Smooth muscle cell (in vitro differentiated cells): ENCODE results near the gene SLC25A41. TPM values are rescaled to one million over a fixed set of nuclear protein-coding genes. Genes with fewer than 3 reads are reported as not detected.

ENCODE experiments used
- DNase-seq: peaks from one replicate; lab custom pipeline; 2025; ENCODE audit not compliant: unreplicated experiment; lab: John Stamatoyannopoulos, UW
- H2AFZ ChIP-seq: fragments of 200-600 bp; sonication (generic); 2 replicates; pipeline ENCODE4 v1.6.0; 2016; ENCODE audit warnings: antibody characterized with exemption, low read depth, mild to moderate bottlenecking
- H3F3A ChIP-seq: fragments of 200-600 bp; sonication (generic); 2 replicates; pipeline ENCODE4 v1.6.0; 2017; ENCODE audit warnings: antibody characterized with exemption, low read depth
- H3K27ac ChIP-seq: fragments of 200-600 bp; sonication (generic); 2 replicates; pipeline ENCODE4 v1.5.1; 2016; ENCODE audit warnings: low read depth, mild to moderate bottlenecking
- H3K27me3 ChIP-seq: fragments of 200-600 bp; sonication (generic); 2 replicates; pipeline ENCODE4 v1.6.1; 2016; ENCODE audit warnings: low read depth, mild to moderate bottlenecking
- H3K36me3 ChIP-seq: fragments of 200-600 bp; sonication (generic); 2 replicates; pipeline ENCODE4 v1.5.1; 2016; ENCODE audit warnings: low read depth
- H3K4me1 ChIP-seq: fragments of 200-600 bp; sonication (generic); 2 replicates; pipeline ENCODE4 v1.5.1; 2016; ENCODE audit warnings: low read depth
- H3K4me2 ChIP-seq: fragments of 200-600 bp; sonication (generic); 2 replicates; pipeline ENCODE4 v1.6.0; 2016; ENCODE audit warnings: mild to moderate bottlenecking
- H3K4me3 ChIP-seq: fragments of 200-600 bp; sonication (generic); 2 replicates; pipeline ENCODE4 v1.5.1; 2016; ENCODE audit warnings: mild to moderate bottlenecking
- H3K79me2 ChIP-seq: fragments of 200-600 bp; sonication (generic); 2 replicates; pipeline ENCODE4 v1.6.0; 2016; ENCODE audit warnings: low read depth, mild to moderate bottlenecking
- H3K9ac ChIP-seq: fragments of 200-600 bp; sonication (generic); 2 replicates; pipeline ENCODE4 v1.6.0; 2016; ENCODE audit warnings: low read depth
- H3K9me3 ChIP-seq: fragments of 200-600 bp; sonication (generic); replicated peaks from 2 replicates; pipeline ENCODE4 v1.5.1; 2016; ENCODE audit warnings: low read depth
- H4K20me1 ChIP-seq: fragments of 200-600 bp; sonication (generic); 2 replicates; pipeline ENCODE4 v1.6.0; 2016; ENCODE audit warnings: low read depth
- WGBS: methylation state at CpG from one replicate; pipeline ENCODE4 v1.1.7; 2016; ENCODE audit warnings: low lambda C conversion rate; 5-methylcytosine and 5-hydroxymethylcytosine counted together
- polyA plus RNA-seq: library from polyadenylated mRNA; unstranded; fragments of >200 nt; fragmentation: Nextera tagmentation; extraction: Ambion mirVana; gene quantifications from 2 replicates; pipeline ENCODE4 v1.2.1, GENCODE V29; 2016
- total RNA-seq: library from RNA; depleted of rRNA; stranded (reverse); fragments of >200 nt; gene quantifications from 2 replicates; pipeline ENCODE4 v1.2.3, GENCODE V29; 2014
- TF ChIP-seq, protein P1 (sequence below): fragments of 200-600 bp; sonication (generic); IDR thresholded peaks from 2 replicates; pipeline ENCODE4 v1.5.1; 2017; ENCODE audit warnings: borderline replicate concordance, mild to moderate bottlenecking, antibody characterized with exemption; ENCODE audit not compliant: insufficient read depth, poor library complexity, severe bottlenecking

Gene SLC25A41
- total and polyA plus RNA-seq, 2 experiments from 2014 or later = 0.30 TPM; not detected in 1

DNA sequence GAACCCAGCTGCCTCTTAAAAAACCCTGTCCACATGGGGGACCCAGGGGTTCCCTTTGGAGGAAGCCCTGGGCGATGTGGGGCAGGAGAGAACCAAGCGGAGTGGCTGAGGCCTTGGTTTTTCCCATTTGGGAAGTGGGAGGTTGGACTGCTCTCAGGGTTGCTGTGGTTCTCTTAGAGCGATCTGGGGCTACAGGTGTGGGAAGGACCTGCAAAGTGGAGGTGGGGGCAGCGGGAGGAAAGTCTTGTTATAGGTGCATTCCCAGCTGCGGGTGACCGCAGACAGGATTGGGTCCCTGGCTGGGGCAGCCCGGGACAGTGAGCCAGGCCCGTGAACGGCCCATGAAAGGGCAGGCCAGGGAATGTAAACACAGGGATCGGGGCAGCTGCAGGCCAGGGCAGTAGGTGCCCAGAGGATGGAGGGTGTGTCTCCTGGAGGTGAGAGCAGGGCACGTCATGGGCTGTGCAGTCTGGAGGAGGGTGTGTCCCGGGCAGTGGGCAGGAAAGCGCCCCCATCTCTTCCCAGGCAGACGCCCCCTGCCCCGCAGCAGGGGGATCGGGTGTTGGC is 25.2 kb upstream of the SLC25A41 start:
- 39% methylated on average over 15 of the region's 16 CpGs for WGBS
- Histone ChIP-seq H3K36me3 (peaks cover 11% of the 10 kb centered on the region), H3K4me2 (peak overlapping the region; percentile 94), H3K27me3 (peaks cover 5% of the 10 kb centered on the region), H3K9me3 (no peaks in the 10 kb centered on the region), H3K27ac (no peak overlapping the region), H3K4me3 (peak overlapping the region; percentile 86), H4K20me1 (no peaks in the 10 kb centered on the region), H2AFZ (peak overlapping the region; percentile 86), H3K4me1 (no peaks in the 10 kb centered on the region), H3F3A (no peaks in the 10 kb centered on the region), H3K9ac (peak overlapping the region; percentile 47), H3K79me2 (no peaks in the 10 kb centered on the region)
- DNase-seq = no peak
- TF ChIP-seq, protein P1, sequence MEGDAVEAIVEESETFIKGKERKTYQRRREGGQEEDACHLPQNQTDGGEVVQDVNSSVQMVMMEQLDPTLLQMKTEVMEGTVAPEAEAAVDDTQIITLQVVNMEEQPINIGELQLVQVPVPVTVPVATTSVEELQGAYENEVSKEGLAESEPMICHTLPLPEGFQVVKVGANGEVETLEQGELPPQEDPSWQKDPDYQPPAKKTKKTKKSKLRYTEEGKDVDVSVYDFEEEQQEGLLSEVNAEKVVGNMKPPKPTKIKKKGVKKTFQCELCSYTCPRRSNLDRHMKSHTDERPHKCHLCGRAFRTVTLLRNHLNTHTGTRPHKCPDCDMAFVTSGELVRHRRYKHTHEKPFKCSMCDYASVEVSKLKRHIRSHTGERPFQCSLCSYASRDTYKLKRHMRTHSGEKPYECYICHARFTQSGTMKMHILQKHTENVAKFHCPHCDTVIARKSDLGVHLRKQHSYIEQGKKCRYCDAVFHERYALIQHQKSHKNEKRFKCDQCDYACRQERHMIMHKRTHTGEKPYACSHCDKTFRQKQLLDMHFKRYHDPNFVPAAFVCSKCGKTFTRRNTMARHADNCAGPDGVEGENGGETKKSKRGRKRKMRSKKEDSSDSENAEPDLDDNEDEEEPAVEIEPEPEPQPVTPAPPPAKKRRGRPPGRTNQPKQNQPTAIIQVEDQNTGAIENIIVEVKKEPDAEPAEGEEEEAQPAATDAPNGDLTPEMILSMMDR = no peak

DNA sequence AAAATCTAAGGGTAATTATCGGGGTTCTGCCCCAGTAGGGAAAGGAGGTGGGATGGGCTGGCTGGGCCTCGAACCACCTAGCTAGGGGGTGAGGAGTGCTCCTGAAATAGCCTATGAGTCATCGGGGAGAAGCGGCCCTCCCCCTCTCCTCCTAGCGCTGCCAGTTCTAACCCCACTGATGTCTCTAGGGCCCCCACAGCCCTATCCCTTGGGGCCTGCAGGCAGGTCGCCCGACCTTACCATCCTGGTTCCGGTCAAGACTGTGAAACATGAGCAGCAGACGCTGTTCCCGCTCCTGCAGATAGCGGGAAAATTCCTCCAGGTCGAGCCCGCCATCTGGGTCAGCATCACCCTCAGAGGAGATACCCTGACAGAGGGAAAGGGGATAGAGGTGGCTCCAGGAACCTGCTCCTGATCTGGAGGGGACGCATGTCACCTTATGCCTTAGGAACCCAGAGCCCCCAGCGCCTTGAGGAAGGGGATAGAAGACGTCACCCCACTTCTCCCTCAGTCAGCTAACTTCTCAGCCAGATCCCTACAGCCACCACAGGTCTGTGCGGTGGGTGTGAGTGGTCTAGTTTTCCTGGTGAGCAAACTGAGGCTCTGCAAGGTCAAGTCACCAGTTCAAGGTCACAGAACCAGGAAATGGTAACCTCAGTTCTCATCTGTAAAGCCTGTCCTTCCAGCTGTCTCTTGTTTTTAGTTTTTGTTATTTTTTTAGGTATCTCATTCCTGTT is 24.6 kb upstream of the SLC25A41 start:
- no peaks in the 10 kb centered on the region for H3K4me1 ChIP-seq

DNA sequence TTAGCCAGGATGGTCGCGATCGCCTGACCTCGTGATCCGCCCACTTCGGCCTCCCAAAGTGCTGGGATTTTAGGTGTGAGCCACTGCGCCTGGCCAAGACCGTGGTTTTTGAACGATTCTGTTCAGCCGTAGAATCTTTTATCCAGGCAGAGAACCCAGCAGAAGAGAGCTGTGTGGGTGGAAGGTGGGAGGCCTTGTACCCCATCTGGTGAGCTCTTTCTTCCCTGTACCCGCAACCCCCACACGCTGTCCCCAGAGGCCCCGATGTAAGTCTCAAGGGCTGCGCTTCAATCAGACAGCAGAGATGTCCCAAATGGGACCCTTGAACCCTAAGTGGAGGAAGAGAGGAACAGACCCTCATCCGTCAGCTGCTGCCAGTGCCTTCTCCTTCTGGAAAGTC is 22.4 kb upstream of the SLC25A41 start:
- H4K20me1 ChIP-seq = no peaks in the 10 kb centered on the region
- DNase-seq = no peak
- H3K9ac ChIP-seq = no peak overlapping the region
- H3K27me3 ChIP-seq = no peaks in the 10 kb centered on the region
- H2AFZ ChIP-seq = no peak overlapping the region
- no peak overlapping the region for H3K4me2 ChIP-seq
- TF ChIP-seq, protein P1 = no peak
- no peak overlapping the region for H3K27ac ChIP-seq
- H3K9me3 ChIP-seq = no peaks in the 10 kb centered on the region
- H3K4me3 ChIP-seq = no peak overlapping the region
- no peaks in the 10 kb centered on the region for H3K4me1 ChIP-seq
- WGBS = 96% methylated on average over 15 of the region's 15 CpGs
- H3F3A ChIP-seq = no peaks in the 10 kb centered on the region
- H3K79me2 ChIP-seq = no peaks in the 10 kb centered on the region
- H3K36me3 ChIP-seq = peaks cover 13% of the 10 kb centered on the region

More for the DNA sequence above, 24.6 kb upstream of the SLC25A41 start:
- Histone ChIP-seq H3K79me2 (no peaks in the 10 kb centered on the region), H3K4me3 (peak overlapping the region; percentile 86), H3K9me3 (no peaks in the 10 kb centered on the region), H3K27ac (no peak overlapping the region), H2AFZ (no peak overlapping the region), H3K36me3 (peaks cover 13% of the 10 kb centered on the region), H4K20me1 (no peaks in the 10 kb centered on the region), H3K27me3 (no peaks in the 10 kb centered on the region), H3K4me2 (peak overlapping the region; percentile 94), H3F3A (no peaks in the 10 kb centered on the region), H3K9ac (no peak overlapping the region)
- no peak for DNase-seq
- TF ChIP-seq, protein P1 = no peak
- 84% methylated on average over 17 of the region's 17 CpGs for WGBS
